CD1c-positive myeloid dendritic cell (primary cell): ENCODE data around the gene MAML3.

ENCODE experiments used
- DNase-seq: peaks from one replicate; pipeline ENCODE4 v3.0.0-alpha.2; 2016; ENCODE audit errors: extremely low spot score

MAML3 gene

GRCh38 chr4:139783741-139784484 is 370.1 kb downstream of the MAML3 start:
- no peak for DNase-seq

GRCh38 chr4:139782926-139783522 is 371.0 kb downstream of the MAML3 start:
- no peak for DNase-seq

DNA sequence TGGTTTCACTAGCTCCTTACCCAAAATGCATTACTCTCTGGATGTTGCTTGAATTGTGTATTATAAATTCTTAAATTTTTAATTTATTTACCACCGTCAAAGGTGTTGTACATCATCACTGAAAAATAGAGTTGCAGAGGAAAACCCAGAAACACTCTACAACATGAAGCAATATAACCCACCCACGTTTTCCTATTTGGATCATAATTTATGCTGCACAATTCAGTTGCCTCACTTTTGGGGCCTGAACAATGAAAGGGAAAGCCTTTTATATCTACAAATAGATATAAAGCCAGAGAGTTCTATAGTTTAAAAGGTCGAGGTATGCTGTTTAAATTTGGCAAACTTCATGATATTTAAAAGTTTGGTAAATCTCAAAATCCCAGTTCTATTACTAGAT is 372.9 kb downstream of the MAML3 start:
- no peak for DNase-seq

GRCh38 chr4:139779691-139780090 is 374.3 kb downstream of the MAML3 start:
- no peak for DNase-seq

DNA sequence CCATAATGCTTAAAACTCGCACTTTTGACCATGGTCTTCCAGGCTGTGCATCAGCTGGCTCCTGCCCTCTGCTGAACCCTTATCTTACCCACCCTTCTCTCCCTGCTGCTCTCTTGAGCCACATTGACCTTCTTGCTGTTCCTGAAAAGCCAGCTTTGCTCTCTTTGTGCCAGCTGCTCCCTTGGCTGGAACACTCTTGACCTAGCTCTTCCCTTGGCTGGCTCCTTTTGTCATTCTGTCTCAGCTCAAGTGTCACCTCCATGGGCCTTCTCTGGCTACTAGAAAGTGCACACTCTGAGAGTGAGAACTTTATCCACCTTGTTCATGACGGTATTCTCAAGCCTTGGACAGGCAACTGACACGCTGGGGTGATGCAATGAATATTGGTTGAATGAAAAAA is 376.2 kb downstream of the MAML3 start:
- DNase-seq, result no peak

DNA sequence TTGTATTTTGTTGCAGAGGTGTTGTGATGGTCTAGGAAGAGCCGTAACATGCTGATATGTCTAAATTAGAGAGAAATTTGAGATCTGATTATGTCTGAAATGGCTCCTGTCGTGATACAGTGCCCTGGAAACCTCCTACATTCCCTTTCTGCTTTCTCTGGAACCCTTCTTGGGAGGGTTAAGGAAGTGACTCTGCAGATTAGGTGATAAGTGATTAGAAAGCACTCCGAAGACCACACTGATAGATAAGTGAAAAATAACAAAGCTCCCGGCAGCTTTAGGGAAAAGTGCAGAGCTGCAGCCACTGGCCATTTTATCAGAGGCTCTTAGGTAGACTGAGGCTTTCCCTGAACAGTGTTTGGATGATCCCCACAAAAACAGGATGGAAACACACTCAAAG is 377.7 kb downstream of the MAML3 start:
- no peak for DNase-seq

- DNase-seq, result no peak
Measured at GRCh38 chr4:139774759-139775487, 379.1 kb downstream of the MAML3 start.

DNA sequence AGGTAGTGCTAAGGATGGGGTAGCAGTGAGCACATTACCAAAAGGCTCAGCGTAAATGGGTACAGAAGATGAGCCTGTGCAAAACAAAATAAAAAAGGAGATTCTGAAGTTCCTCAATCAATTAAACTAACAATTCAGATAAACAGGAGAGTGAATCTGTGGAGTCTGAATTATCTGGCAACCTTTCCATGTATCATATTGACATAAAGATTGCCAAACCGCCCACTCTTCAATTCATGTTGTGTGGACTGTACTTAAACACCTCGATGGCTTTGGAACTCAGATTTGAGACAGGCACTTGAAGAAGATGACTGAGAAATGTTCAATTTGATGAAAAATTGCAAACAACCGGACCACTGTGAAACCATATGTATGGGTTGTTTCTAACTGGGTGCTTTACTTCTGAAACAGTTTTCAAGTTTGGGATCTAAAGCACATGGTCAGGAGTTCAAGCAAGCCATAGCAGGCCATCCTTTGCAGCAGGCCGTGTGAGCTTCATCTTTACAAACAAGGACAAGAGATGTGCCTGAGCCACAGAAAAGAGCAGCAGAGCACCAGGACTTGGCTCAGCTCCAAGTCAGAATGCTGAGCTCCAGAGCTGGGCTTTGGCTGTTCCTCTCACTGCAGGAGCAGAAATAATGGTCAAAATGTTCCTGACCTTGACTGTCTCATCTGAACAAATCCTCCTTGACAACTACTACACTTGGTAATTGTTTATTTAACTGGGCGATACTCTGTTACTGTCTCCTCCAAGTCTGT is 380.2 kb downstream of the MAML3 start:
- no peak for DNase-seq

GRCh38 chr4:139770361-139770760 is 383.6 kb downstream of the MAML3 start:
- no peak for DNase-seq

GRCh38 chr4:139769364-139769763 is 384.6 kb downstream of the MAML3 start:
- no peak for DNase-seq

DNA sequence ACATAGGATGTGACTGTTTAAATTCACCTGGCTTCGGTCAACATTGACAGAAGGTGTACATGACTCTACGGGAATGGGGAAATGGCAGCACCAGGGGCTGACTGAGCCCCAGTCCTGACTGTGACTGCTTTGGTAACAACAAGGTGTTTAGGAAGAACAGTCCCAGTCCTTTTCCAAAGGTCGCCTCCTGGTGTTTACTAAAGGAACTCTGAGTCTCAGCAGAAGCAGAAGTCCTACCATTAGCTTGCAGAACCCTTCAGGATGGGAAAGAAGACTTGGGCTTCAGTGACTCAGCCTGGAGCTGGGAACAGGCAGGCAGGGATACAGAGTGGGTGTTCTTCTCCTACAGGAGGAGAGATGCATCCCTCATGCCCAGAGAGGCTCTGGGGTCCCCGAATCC is 385.1 kb downstream of the MAML3 start:
- DNase-seq, result peak; percentile 24

GRCh38 chr4:139768366-139768765 is 385.6 kb downstream of the MAML3 start:
- no peak for DNase-seq

DNA sequence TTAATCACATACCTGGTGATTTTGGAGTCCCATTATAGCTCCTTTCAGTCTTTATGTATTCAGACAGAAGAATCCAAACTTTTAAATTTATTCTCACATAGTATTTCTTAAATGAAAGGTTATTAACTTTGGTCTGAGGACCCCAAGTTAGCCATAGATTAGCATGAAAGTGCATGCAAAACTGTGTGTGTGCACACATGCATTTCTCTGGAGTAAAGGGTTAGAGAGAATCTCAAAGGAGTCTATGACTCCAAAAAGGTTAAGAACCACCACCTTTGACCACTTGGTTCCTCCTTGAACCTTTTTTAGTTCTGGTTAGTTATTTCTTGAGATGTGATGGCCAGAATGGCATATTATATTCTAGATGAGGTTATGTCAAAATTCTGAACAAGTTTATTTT is 386.4 kb downstream of the MAML3 start:
- DNase-seq, result no peak

- DNase-seq, result peak; percentile 60
Measured at GRCh38 chr4:139767168-139767567, 386.8 kb downstream of the MAML3 start.

DNA sequence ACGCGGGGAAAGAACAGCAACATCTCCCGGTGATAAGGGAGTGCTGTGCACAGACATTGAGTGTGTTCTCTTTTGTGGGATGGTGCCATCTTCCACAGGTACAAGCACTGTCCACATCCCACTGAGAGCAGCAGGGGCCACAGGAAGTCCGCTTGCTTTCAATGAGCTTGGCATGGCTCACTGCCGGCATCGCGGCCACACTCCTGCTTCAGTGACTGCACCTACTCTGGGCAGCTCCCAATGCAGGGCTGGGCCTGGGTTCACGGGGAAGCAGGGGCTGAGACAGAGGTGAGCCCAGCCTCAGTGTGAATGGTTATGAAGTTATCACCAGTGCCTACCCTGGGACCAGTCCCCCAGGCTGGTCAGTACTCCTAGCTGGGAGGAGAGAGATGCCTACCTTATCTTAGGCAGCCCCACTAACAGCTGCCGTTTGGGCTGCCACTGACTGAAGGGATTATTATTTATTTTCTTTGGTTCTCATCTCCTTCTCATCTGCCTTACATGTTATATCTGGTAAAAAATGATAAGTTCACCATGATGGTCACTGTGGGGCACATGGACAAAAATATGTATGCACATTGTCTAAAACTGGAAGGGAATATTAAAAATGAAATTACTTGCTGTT is 389.2 kb downstream of the MAML3 start:
- no peak for DNase-seq

DNA sequence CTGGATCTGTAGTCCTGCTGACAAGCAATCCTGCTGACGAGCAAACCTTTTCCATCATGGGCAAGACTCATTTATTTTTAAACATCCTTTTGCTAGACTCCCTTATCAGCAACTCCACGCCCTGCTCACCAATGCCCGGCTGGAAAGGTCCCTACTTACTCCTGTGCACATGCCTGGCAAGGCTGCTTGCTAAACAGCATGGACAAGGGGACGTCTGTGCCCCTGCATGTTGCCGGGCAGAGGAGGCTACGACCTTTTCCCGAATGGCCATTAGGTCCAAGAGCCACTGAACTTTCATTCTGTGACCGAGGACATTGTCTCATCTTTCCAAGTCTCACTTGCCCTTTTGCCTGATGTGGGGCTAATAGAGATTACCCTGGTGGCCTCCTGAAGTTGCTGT is 389.8 kb downstream of the MAML3 start:
- no peak for DNase-seq

GRCh38 chr4:139763672-139764071 is 390.3 kb downstream of the MAML3 start:
- peak; percentile 57 for DNase-seq

GRCh38 chr4:139763205-139763604 is 390.8 kb downstream of the MAML3 start:
- DNase-seq, result no peak

GRCh38 chr4:139762720-139763119 is 391.3 kb downstream of the MAML3 start:
- no peak for DNase-seq

DNA sequence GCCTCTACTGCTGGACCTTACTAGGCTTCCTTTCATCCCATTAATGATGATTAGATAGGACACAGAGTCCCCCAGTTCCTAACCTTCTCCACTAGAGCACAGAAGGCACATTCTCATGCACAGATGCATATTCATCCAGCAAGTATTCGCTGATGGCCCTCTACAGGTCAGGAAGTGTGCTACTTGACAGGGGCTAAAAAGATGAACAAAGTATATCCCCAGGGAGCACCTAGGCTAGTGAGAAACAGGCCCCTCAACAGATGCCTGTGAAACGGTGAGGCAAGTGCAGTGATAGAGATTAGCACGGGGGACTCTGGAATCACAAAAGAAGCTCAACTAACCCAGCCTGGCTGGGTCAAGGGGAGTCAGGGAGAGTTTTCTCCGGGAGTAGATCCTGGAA is 392.5 kb downstream of the MAML3 start:
- DNase-seq, result no peak

GRCh38 chr4:139760567-139760966 is 393.4 kb downstream of the MAML3 start:
- DNase-seq, result no peak

- DNase-seq, result no peak
Measured at GRCh38 chr4:139759097-139759496, 394.9 kb downstream of the MAML3 start.
